Left lung (tissue), 10 donors: ENCODE data around the gene SUSD5. TPM values are rescaled to one million over a fixed set of nuclear protein-coding genes. Genes with fewer than 3 reads are reported as not detected.

Source experiments
- ATAC-seq: fragments of 200-7000 bp; cut with Tn5 transposase; one replicate; pipeline ENCODE4 v1.9.1; 2020; ENCODE audit warnings: moderate library complexity
- DNase-seq, 4 donors: peaks; one replicate each; pipeline ENCODE4 v3.0.0-alpha.2; 2013 to 2020
- H3K27ac ChIP-seq, 2 donors: fragments of 200-600 bp; sonication (generic) in 1 of 2; one replicate each; pipeline versions ENCODE4 v1.5.0 to v1.8.0; 2020 to 2021
- H3K27me3 ChIP-seq, 2 donors: fragments of 200-600 bp; sonication (generic) in 1 of 2; one replicate each; pipeline versions ENCODE4 v1.5.0 to v1.8.0; 2020 to 2021
- H3K36me3 ChIP-seq, 2 donors: fragments of 200-600 bp; sonication (generic) in 1 of 2; one replicate each; pipeline versions ENCODE4 v1.5.0 to v1.8.0; 2020 to 2021
- H3K4me1 ChIP-seq, 2 donors: fragments of 200-600 bp; one replicate each; pipeline ENCODE4 v1.8.0; 2021
- H3K4me3 ChIP-seq, 2 donors: fragments of 200-600 bp; sonication (generic) in 1 of 2; one replicate each; pipeline versions ENCODE4 v1.5.0 to v1.8.0; 2020 to 2021; ENCODE audit warnings: mild to moderate bottlenecking in 1 of 2
- H3K9me3 ChIP-seq, 2 donors: fragments of 200-600 bp; sonication (generic) in 1 of 2; one replicate each; pipeline versions ENCODE4 v1.5.0 to v1.8.0; 2020 to 2021
- CTCF ChIP-seq, 2 donors: fragments of 200-600 bp; sonication (generic) in 1 of 2; IDR thresholded peaks; one replicate each; pipeline versions ENCODE4 v1.5.0 to v1.8.0; 2021; ENCODE audit warnings: antibody characterized with exemption in 2 of 2
- intact Hi-C, 2 donors: fragments of 100-400 bp; cut with DNase I; formaldehyde crosslinking; loops; one replicate each; pipeline versions ENCODE4 v1.11.2 to v1.14.2; 2022
- polyA plus RNA-seq, 6 donors: library from polyadenylated mRNA; unstranded; fragments of 120-200 nt; gene quantifications; one replicate each; pipeline ENCODE4 v1.2.1, GENCODE V29; 2013; ENCODE audit not compliant: insufficient read length in 6 of 6
- total RNA-seq, 2 donors: library from RNA; stranded (reverse); fragmentation: NEBNext Ultra II Directional; extraction: Animal tissue kit (Norgen Biotek cat#: 25700); gene quantifications; one replicate each; pipeline ENCODE4 v1.2.1, GENCODE V29; 2021
- donor health status: DM: no; HTN: yes; CAD: no.
- donor health status: DM: no; HTN: no; CAD: no.

Gene SUSD5
- total and polyA plus RNA-seq, 8 donors, result 1.3 to 4.3 (median 3.0) TPM

GRCh38 chr3:33246786-33247185 lies 28.2 kb upstream of the SUSD5 start:
- H3K27ac ChIP-seq, result no peak overlapping the region
- H3K9me3 ChIP-seq, result no peaks in the 10 kb centered on the region
- TF ChIP-seq CTCF (IDR thresholded peaks at IDR 0.05), result no peak
- H3K36me3 ChIP-seq, result no peaks in the 10 kb centered on the region
- H3K27me3 ChIP-seq, result no peaks in the 10 kb centered on the region
- no peak for DNase-seq
- H3K4me3 ChIP-seq, result no peak overlapping the region
- H3K4me1 ChIP-seq, result no peaks in the 10 kb centered on the region
- no peak for ATAC-seq
- intact Hi-C loops, result no loop called here

- H3K9me3 ChIP-seq, result no peaks in the 10 kb centered on the region
- H3K36me3 ChIP-seq, result no peaks in the 10 kb centered on the region
- H3K4me3 ChIP-seq, result no peak overlapping the region
- ATAC-seq (no peak), DNase-seq (no peak)
- intact Hi-C loops, result no loop called here
- H3K4me1 ChIP-seq, result no peaks in the 10 kb centered on the region
- H3K27me3 ChIP-seq, result no peaks in the 10 kb centered on the region
- H3K27ac ChIP-seq, result no peak overlapping the region
- TF ChIP-seq CTCF (IDR thresholded peaks at IDR 0.05), result no peak
Measured at GRCh38 chr3:33240261-33240660, 21.7 kb upstream of the SUSD5 start.

GRCh38 chr3:33238923-33239322 lies 20.3 kb upstream of the SUSD5 start:
- Histone ChIP-seq H3K36me3 (no peaks in the 10 kb centered on the region), H3K27ac (no peak overlapping the region), H3K4me3 (no peak overlapping the region), H3K4me1 (no peaks in the 10 kb centered on the region), H3K27me3 (no peaks in the 10 kb centered on the region), H3K9me3 (no peaks in the 10 kb centered on the region)
- TF ChIP-seq CTCF (IDR thresholded peaks at IDR 0.05), result no peak
- DNase-seq, result no peak
- no peak for ATAC-seq
- intact Hi-C loops, result no loop called here

- DNase-seq, result no peak
- no peaks in the 10 kb centered on the region for H3K9me3 ChIP-seq
- H3K27ac ChIP-seq, result no peak overlapping the region
- ATAC-seq, result no peak
- no peaks in the 10 kb centered on the region for H3K27me3 ChIP-seq
- H3K4me1 ChIP-seq, result no peaks in the 10 kb centered on the region
- intact Hi-C loops, result no loop called here
- no peak for TF ChIP-seq CTCF (IDR thresholded peaks at IDR 0.05)
- no peak overlapping the region for H3K4me3 ChIP-seq
- H3K36me3 ChIP-seq, result no peaks in the 10 kb centered on the region
Measured at GRCh38 chr3:33237439-33237838, 18.8 kb upstream of the SUSD5 start.

- TF ChIP-seq CTCF (IDR thresholded peaks at IDR 0.05), result no peak
- Histone ChIP-seq H3K36me3 (no peaks in the 10 kb centered on the region), H3K9me3 (no peaks in the 10 kb centered on the region), H3K4me1 (peaks cover 0 to 5% of the 10 kb centered on the region in 2 donors), H3K27me3 (no peaks in the 10 kb centered on the region), H3K4me3 (no peak overlapping the region), H3K27ac (no peak overlapping the region)
- no peak for DNase-seq
- intact Hi-C loops, result no loop called here
- ATAC-seq, result no peak
Measured at GRCh38 chr3:33236005-33236404, 17.4 kb upstream of the SUSD5 start.
